B cell (primary cell): ENCODE measurements around the gene NPAS3.

ENCODE experiments used
- EZH2 ChIP-seq: IDR thresholded peaks from 2 replicates; pipeline ENCODE4 v1.6.1; 2012; ENCODE audit warnings: borderline replicate concordance, low read depth, mild to moderate bottlenecking, moderate library complexity, low read length; ENCODE audit not compliant: insufficient read depth, poor library complexity, severe bottlenecking
- TF ChIP-seq, protein P1 (sequence below): fragments of 200-600 bp; IDR thresholded peaks from one replicate; pipeline ENCODE4 v1.8.0; 2022; ENCODE audit warnings: antibody characterized with exemption, mild to moderate bottlenecking

- TF ChIP-seq, protein P1, sequence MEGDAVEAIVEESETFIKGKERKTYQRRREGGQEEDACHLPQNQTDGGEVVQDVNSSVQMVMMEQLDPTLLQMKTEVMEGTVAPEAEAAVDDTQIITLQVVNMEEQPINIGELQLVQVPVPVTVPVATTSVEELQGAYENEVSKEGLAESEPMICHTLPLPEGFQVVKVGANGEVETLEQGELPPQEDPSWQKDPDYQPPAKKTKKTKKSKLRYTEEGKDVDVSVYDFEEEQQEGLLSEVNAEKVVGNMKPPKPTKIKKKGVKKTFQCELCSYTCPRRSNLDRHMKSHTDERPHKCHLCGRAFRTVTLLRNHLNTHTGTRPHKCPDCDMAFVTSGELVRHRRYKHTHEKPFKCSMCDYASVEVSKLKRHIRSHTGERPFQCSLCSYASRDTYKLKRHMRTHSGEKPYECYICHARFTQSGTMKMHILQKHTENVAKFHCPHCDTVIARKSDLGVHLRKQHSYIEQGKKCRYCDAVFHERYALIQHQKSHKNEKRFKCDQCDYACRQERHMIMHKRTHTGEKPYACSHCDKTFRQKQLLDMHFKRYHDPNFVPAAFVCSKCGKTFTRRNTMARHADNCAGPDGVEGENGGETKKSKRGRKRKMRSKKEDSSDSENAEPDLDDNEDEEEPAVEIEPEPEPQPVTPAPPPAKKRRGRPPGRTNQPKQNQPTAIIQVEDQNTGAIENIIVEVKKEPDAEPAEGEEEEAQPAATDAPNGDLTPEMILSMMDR: no peak
- TF ChIP-seq EZH2: no peak
These were observed 738.2 kb downstream of the NPAS3 start for GRCh38 chr14:33676891-33677290.
